ENCODE measurements around the gene COL13A1.

COL13A1 gene

DNA sequence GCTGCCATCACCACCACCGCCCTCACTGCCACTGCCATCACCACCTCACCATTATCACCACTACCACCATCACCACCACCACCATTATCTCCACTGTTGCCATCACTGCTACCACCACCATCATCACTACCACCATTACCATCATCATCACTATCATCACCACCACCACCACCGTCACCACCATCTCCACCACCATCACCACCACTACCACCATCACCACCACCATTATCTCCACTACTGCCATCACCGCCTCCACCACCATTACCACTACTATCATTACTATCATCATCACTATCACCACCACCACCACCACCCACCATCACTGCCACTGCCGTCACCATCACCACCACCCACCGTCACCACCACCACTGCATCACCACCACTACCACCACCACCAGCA is 9.9 kb upstream of the COL13A1 start:
- Histone ChIP-seq H3K27me3 (ENCODE audit: control insufficient read depth in 1 of 2, insufficient read depth in 2 of 2, low read length in 2 of 2) (no peaks in the 10 kb centered on the region), H3K9me3 (ENCODE audit: control insufficient read depth in 2 of 2, low read length in 2 of 2) (peaks cover 4 to 14% of the 10 kb centered on the region in 2 donors), H3K4me3 (ENCODE audit: low read length in 2 of 2) (no peak overlapping the region), H3K9ac (ENCODE audit: low read length in 2 of 2) (no peak overlapping the region), H3K36me3 (ENCODE audit: control insufficient read depth in 2 of 2, insufficient read depth in 2 of 2, low read length in 2 of 2) (no peaks in the 10 kb centered on the region), H3K4me1 (ENCODE audit: control insufficient read depth, insufficient read depth, low read length) (peaks cover 10% of the 10 kb centered on the region), H3K27ac (ENCODE audit: low read length) (no peak overlapping the region)

DNA sequence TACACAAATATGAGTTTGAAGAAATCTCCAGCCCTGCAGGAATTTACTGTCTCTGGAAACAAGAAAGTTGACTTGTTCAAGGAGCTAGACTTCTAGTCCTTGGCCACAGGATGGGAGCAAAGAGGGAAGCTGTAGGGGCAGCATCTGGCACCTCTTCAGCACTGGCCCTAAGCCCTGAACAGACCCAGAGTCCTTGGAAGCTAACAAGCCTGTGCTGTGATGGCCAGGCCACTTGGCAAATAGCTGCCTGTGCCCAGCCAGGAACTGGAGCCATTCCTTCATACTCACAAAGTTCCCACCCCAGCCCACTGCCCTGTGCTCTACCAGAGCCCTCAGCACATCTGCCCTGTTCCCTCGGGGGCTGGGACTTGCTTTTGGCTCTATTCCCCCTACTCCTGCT is 9.4 kb upstream of the COL13A1 start:
- no peak overlapping the region for H3K27ac ChIP-seq (ENCODE audit: low read length)
- H3K4me3 ChIP-seq (ENCODE audit: low read length in 2 of 2) = no peak overlapping the region
- H3K9me3 ChIP-seq (ENCODE audit: control insufficient read depth in 2 of 2, low read length in 2 of 2) = peaks cover 4 to 14% of the 10 kb centered on the region in 2 donors
- H3K4me1 ChIP-seq (ENCODE audit: control insufficient read depth, insufficient read depth, low read length) = peaks cover 10% of the 10 kb centered on the region
- no peaks in the 10 kb centered on the region for H3K27me3 ChIP-seq (ENCODE audit: control insufficient read depth in 1 of 2, insufficient read depth in 2 of 2, low read length in 2 of 2)
- no peaks in the 10 kb centered on the region for H3K36me3 ChIP-seq (ENCODE audit: control insufficient read depth in 2 of 2, insufficient read depth in 2 of 2, low read length in 2 of 2)
- no peak overlapping the region for H3K9ac ChIP-seq (ENCODE audit: low read length in 2 of 2)

DNA sequence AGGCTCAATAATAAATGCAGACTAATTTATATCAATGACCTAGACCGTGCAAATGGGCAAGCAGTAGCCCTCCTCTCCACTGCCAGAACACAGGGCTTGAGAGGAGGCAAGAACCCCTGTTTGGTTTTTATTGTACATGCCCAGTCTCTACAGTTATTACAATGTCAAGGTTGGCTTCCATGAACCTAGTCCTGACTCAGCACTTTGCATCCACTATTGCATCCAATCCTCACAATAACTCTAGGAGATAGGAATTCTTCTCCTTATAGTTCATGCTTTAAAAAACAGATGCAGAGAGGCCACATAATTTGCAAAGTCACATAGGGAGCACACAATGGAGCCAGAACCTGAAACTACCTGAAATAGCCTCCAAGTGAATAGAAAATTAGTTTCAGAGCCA is 7.0 kb upstream of the COL13A1 start:
- Histone ChIP-seq H3K4me3 (ENCODE audit: low read length in 2 of 2) (no peak overlapping the region), H3K9me3 (ENCODE audit: control insufficient read depth in 2 of 2, low read length in 2 of 2) (peaks cover 4 to 14% of the 10 kb centered on the region in 2 donors), H3K27me3 (ENCODE audit: control insufficient read depth in 1 of 2, insufficient read depth in 2 of 2, low read length in 2 of 2) (no peaks in the 10 kb centered on the region), H3K36me3 (ENCODE audit: control insufficient read depth in 2 of 2, insufficient read depth in 2 of 2, low read length in 2 of 2) (no peaks in the 10 kb centered on the region), H3K9ac (ENCODE audit: low read length in 2 of 2) (no peak overlapping the region), H3K27ac (ENCODE audit: low read length) (no peak overlapping the region), H3K4me1 (ENCODE audit: control insufficient read depth, insufficient read depth, low read length) (peaks cover under 1% of the 10 kb centered on the region)

DNA sequence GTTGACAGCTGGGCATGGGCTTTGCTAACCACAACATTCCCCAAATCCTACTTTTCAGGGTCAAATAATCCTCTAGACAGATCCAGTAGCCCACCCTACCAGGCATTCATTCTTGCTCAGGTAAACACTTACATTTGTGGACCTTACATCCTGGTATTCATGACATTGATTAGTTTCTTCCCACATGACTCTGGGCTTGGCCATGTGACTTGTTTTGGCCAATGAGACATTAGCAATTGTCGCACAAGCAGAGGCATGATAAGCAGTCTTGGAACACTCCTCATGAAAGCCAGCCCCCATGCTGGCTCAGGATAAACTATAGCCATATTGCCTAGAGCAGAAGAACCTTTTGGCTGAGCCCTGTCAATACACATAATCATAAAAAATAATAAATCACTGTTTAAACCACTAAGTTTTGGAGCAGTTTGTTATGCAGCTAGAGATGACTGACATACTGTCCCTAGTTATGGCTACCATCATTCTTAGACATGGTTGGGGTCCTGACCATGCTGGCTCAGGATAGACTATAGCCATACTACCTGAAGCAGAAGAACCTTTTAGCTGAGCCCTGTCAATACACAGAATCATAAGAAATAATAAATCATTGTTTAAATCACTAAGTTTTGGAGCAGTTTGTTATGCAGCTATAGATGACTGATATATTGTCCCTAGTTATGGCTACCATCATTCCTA is 6.3 kb upstream of the COL13A1 start:
- Histone ChIP-seq H3K9ac (ENCODE audit: low read length in 2 of 2) (no peak overlapping the region), H3K4me1 (ENCODE audit: control insufficient read depth, insufficient read depth, low read length) (no peaks in the 10 kb centered on the region), H3K9me3 (ENCODE audit: control insufficient read depth in 2 of 2, low read length in 2 of 2) (peaks cover 4 to 14% of the 10 kb centered on the region in 2 donors), H3K27ac (ENCODE audit: low read length) (no peak overlapping the region), H3K27me3 (ENCODE audit: control insufficient read depth in 1 of 2, insufficient read depth in 2 of 2, low read length in 2 of 2) (no peaks in the 10 kb centered on the region), H3K4me3 (ENCODE audit: low read length in 2 of 2) (no peak overlapping the region), H3K36me3 (ENCODE audit: control insufficient read depth in 2 of 2, insufficient read depth in 2 of 2, low read length in 2 of 2) (no peaks in the 10 kb centered on the region)

DNA sequence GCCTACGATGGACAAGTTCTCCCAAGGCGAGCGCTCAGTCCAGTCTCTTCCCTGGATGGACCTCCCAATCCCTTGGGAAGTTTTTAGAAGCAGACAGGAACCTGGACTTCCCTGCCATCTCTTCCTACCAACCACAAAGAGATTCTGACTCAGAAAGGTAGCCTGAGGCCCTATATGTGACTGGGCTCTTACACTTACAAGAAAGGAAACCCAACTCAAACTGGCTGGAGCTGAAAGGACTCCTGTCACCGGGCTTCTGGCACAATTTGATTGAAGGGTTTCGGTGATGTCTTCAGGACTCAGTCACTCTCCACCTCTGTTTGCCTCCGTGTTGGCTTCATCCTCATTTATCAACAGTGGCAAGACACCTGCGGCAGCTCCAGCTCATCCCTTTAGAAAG is 3.7 kb upstream of the COL13A1 start:
- H3K9ac ChIP-seq (ENCODE audit: low read length in 2 of 2) = no peak overlapping the region
- H3K4me1 ChIP-seq (ENCODE audit: control insufficient read depth, insufficient read depth, low read length) = peaks cover 23% of the 10 kb centered on the region
- H3K4me3 ChIP-seq (ENCODE audit: low read length in 2 of 2) = no peak overlapping the region
- peaks cover 4 to 14% of the 10 kb centered on the region in 2 donors for H3K9me3 ChIP-seq (ENCODE audit: control insufficient read depth in 2 of 2, low read length in 2 of 2)
- H3K27me3 ChIP-seq (ENCODE audit: control insufficient read depth in 1 of 2, insufficient read depth in 2 of 2, low read length in 2 of 2) = peaks cover 0 to 4% of the 10 kb centered on the region in 2 donors
- no peak overlapping the region for H3K27ac ChIP-seq (ENCODE audit: low read length)
- H3K36me3 ChIP-seq (ENCODE audit: control insufficient read depth in 2 of 2, insufficient read depth in 2 of 2, low read length in 2 of 2) = no peaks in the 10 kb centered on the region

DNA sequence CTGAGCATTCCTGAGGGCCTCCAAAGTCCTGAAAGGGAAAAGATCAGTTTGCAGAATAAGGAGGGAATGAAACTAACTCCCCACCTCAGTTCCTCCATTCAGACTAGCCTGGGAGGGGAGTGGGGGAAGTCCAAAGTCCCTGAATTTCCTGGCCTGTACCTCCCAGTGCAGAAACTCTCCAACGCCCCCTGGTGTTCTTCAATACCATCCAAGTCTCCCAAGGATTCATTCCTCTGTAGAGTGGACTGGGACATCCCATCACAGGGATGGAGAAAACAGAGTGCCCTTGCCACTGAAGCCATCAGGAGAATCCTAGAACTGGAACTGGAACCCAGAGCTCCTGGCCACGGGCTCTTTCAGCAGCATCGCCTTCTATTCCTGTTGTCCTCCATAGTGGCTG is 1.6 kb upstream of the COL13A1 start:
- Histone ChIP-seq H3K4me1 (ENCODE audit: control insufficient read depth, insufficient read depth, low read length) (peaks cover 24% of the 10 kb centered on the region), H3K9ac (ENCODE audit: low read length in 2 of 2) (no peak overlapping the region), H3K9me3 (ENCODE audit: control insufficient read depth in 2 of 2, low read length in 2 of 2) (peaks cover 4 to 13% of the 10 kb centered on the region in 2 donors), H3K4me3 (ENCODE audit: low read length in 2 of 2) (no peak overlapping the region), H3K27me3 (ENCODE audit: control insufficient read depth in 1 of 2, insufficient read depth in 2 of 2, low read length in 2 of 2) (peaks cover 3 to 10% of the 10 kb centered on the region in 2 donors), H3K36me3 (ENCODE audit: control insufficient read depth in 2 of 2, insufficient read depth in 2 of 2, low read length in 2 of 2) (no peaks in the 10 kb centered on the region), H3K27ac (ENCODE audit: low read length) (no peak overlapping the region)

DNA sequence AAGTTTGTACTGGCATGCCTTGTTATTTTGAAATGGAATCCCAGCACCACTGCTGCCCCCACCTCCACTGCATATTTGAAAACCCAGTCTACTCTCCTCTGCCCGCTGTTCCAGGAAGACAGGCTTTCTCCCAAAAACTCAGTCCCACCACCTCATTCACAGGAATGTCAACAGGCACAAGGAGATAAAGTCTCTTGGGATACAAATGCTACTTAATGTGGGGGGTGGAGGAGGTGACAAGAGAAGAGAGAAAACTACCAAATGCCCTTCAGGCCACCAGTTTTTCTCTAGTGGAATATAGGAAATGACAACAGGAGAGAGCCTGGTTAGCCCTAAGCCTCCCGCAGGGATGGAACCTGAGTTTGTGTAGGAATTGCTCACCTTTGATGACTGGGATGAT is 1.0 kb upstream of the COL13A1 start:
- peaks cover 4 to 8% of the 10 kb centered on the region in 2 donors for H3K9me3 ChIP-seq (ENCODE audit: control insufficient read depth in 2 of 2, low read length in 2 of 2)
- H3K36me3 ChIP-seq (ENCODE audit: control insufficient read depth in 2 of 2, insufficient read depth in 2 of 2, low read length in 2 of 2) = no peaks in the 10 kb centered on the region
- no peak overlapping the region for H3K27ac ChIP-seq (ENCODE audit: low read length)
- peaks cover 3 to 10% of the 10 kb centered on the region in 2 donors for H3K27me3 ChIP-seq (ENCODE audit: control insufficient read depth in 1 of 2, insufficient read depth in 2 of 2, low read length in 2 of 2)
- H3K4me3 ChIP-seq (ENCODE audit: low read length in 2 of 2) = no peak overlapping the region
- peaks cover 24% of the 10 kb centered on the region for H3K4me1 ChIP-seq (ENCODE audit: control insufficient read depth, insufficient read depth, low read length)
- H3K9ac ChIP-seq (ENCODE audit: low read length in 2 of 2) = no peak overlapping the region

DNA sequence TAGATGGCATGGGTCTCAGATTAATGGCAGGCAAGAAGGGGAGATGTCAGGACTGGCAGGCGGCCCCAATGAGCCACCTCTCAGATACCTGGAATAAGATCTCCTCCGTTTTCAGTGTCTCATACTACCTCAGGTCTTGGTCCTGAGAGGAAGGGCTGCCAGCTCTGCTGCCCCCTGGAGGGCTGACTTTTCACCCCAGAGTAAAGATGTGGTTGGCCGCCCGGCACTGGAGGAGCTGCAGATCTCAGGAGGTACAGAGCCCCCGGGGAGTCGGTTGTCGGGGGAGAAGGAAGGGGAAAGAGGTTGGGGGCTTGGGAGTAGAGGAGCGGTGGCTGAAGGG is 642 bp upstream of the COL13A1 start:
- peaks cover 24% of the 10 kb centered on the region for H3K4me1 ChIP-seq (ENCODE audit: control insufficient read depth, insufficient read depth, low read length)
- no peak overlapping the region for H3K27ac ChIP-seq (ENCODE audit: low read length)
- peak overlapping the region; percentile 70 to 77 for H3K4me3 ChIP-seq (ENCODE audit: low read length in 2 of 2)
- no peak overlapping the region for H3K9ac ChIP-seq (ENCODE audit: low read length in 2 of 2)
- peaks cover under 1 to 4% of the 10 kb centered on the region in 2 donors for H3K9me3 ChIP-seq (ENCODE audit: control insufficient read depth in 2 of 2, low read length in 2 of 2)
- peaks cover 3 to 10% of the 10 kb centered on the region in 2 donors for H3K27me3 ChIP-seq (ENCODE audit: control insufficient read depth in 1 of 2, insufficient read depth in 2 of 2, low read length in 2 of 2)
- no peaks in the 10 kb centered on the region for H3K36me3 ChIP-seq (ENCODE audit: control insufficient read depth in 2 of 2, insufficient read depth in 2 of 2, low read length in 2 of 2)

DNA sequence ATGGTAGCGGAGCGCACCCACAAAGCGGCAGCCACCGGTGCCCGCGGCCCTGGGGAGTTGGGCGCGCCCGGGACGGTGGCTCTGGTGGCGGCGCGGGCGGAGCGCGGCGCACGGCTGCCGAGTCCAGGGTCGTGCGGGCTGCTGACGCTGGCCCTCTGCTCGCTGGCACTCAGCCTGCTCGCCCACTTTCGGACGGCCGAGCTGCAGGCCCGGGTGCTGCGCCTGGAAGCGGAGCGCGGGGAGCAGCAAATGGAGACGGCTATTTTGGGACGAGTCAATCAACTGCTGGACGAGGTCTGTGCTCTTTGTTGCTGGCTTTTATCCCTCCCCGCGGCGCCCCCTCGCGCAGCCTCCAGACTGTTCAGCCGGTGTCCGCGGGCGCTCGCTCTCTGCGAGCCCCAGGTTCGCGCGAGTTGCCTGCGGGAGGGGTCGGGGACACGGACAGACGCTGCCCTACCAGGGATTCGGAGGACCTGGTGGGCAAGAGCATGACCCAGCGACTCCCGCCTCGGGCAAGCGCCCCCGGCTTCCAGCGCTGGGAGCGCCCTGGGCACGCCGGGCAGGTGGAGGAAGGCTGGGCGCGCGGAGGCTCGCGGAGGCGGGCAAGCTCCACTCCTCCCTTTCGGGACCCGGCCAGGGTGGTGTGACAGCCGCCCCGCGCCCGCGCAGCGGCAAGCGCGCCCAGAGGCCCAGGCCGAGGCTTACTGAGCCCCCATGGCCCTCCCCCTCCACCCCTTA is 887 bp downstream of the COL13A1 start:
- H3K4me1 ChIP-seq (ENCODE audit: control insufficient read depth, insufficient read depth, low read length) = peaks cover 24% of the 10 kb centered on the region
- no peaks in the 10 kb centered on the region for H3K9me3 ChIP-seq (ENCODE audit: control insufficient read depth in 2 of 2, low read length in 2 of 2)
- no peaks in the 10 kb centered on the region for H3K36me3 ChIP-seq (ENCODE audit: control insufficient read depth in 2 of 2, insufficient read depth in 2 of 2, low read length in 2 of 2)
- no peak overlapping the region for H3K27ac ChIP-seq (ENCODE audit: low read length)
- H3K27me3 ChIP-seq (ENCODE audit: control insufficient read depth in 1 of 2, insufficient read depth in 2 of 2, low read length in 2 of 2) = peaks cover 3 to 10% of the 10 kb centered on the region in 2 donors
- H3K4me3 ChIP-seq (ENCODE audit: low read length in 2 of 2) = peak overlapping the region; percentile 70 to 77
- peak overlapping the region in 1 of 2 donors; percentile 37 for H3K9ac ChIP-seq (ENCODE audit: low read length in 2 of 2)

DNA sequence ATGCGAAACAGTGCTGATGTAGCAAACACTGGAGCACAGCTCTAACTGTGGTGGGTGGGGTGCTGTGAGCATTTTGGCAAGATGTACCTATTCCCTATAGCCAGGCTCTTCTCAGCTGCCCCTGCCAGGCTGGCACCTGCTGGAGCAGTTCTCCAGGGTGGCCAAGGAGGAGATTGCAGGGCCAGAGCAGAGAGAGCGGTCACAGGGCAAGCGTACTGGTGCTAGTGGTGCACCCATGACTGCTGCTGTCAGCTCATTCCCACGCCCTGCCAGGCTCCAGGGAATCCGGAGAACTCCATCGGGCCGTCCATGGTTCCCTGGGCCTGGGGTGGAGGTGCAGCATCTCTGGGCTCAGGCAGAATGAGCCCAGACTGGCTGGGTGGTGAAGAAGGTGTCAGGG is 2.1 kb downstream of the COL13A1 start:
- no peak overlapping the region for H3K9ac ChIP-seq (ENCODE audit: low read length in 2 of 2)
- H3K4me3 ChIP-seq (ENCODE audit: low read length in 2 of 2) = no peak overlapping the region
- H3K9me3 ChIP-seq (ENCODE audit: control insufficient read depth in 2 of 2, low read length in 2 of 2) = no peaks in the 10 kb centered on the region
- H3K4me1 ChIP-seq (ENCODE audit: control insufficient read depth, insufficient read depth, low read length) = peaks cover 24% of the 10 kb centered on the region
- no peaks in the 10 kb centered on the region for H3K36me3 ChIP-seq (ENCODE audit: control insufficient read depth in 2 of 2, insufficient read depth in 2 of 2, low read length in 2 of 2)
- H3K27me3 ChIP-seq (ENCODE audit: control insufficient read depth in 1 of 2, insufficient read depth in 2 of 2, low read length in 2 of 2) = peaks cover 3 to 10% of the 10 kb centered on the region in 2 donors
- no peak overlapping the region for H3K27ac ChIP-seq (ENCODE audit: low read length)

DNA sequence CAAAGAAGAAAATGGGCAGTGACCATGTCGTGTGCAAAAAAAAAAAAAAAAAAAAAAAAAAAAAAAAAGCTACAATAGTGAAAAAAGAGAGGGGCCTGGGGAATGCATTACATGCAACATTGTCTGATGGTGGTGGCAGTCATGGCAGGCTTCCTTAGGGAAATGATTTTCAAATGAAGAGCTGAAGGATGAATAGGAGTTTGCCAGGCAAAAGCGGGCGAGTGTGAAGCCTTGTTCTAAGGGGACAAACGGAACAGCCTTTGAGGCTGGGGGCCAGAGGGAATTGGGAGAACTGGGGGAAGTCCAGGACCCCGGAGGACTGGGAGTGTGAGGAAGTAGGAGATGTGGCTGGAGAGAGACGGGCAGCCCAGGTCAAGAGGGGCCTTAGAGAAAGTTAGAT is 3.1 kb downstream of the COL13A1 start:
- Histone ChIP-seq H3K9me3 (ENCODE audit: control insufficient read depth in 2 of 2, low read length in 2 of 2) (no peaks in the 10 kb centered on the region), H3K4me1 (ENCODE audit: control insufficient read depth, insufficient read depth, low read length) (peaks cover 24% of the 10 kb centered on the region), H3K9ac (ENCODE audit: low read length in 2 of 2) (no peak overlapping the region), H3K27ac (ENCODE audit: low read length) (no peak overlapping the region), H3K36me3 (ENCODE audit: control insufficient read depth in 2 of 2, insufficient read depth in 2 of 2, low read length in 2 of 2) (no peaks in the 10 kb centered on the region), H3K4me3 (ENCODE audit: low read length in 2 of 2) (no peak overlapping the region), H3K27me3 (ENCODE audit: control insufficient read depth in 1 of 2, insufficient read depth in 2 of 2, low read length in 2 of 2) (peaks cover 3 to 10% of the 10 kb centered on the region in 2 donors)
